ENCODE results near the gene HSPA1L. TPM values are rescaled to one million over a fixed set of nuclear protein-coding genes. Genes with fewer than 3 reads are reported as not detected.
"Not testable (repeated sequence)": the region's sequence is repeated elsewhere in the genome, so short reads cannot be mapped to it uniquely, and the experiment has no call there.

The HSPA1L gene
- total RNA-seq, 4 donors from 2014 or later, result 0.88 to 1.7 (median 1.5) TPM; not detected in 1

DNA sequence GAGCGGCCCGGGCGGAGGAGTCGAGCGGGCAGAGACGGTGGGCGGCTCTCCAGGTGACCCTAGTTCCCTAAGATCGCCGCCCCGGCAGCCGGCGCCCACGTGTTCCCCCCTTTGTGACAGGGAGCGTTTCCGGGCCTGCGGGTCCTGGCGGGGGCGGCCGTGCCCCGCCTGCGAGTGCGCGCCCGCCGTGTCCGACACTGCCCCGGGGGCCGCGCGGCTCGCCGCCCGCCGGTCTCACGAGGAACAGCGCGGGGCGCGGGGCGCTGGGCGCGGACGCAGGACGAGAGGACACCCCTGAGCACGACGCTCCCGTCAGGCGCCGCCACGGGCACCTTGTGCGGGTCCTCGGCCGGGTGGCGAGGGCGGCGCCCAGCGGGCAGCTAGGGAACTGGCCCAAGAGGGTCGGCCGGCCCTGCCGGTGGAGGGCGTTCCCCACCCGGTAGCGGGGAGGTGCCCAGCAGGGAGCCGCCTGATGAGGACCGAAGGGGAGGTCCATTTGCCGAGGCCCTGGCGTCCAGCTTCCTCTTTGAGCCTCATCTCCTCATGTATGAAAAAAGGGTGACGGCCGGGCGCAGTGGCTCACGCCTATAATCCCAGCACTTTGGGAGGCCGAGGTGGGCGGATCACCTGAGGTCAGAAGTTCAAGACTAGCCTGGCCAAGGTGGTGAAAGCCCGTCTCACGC lies 19.3 kb downstream of the HSPA1L start, which contains the start of gene VARS1:
Gene VARS1 (minus strand): TSS at position 137 of the 683 bp plus-strand sequence. CDS start 535 bp downstream, outside the sequence.
- H3K4me3 ChIP-seq, result peak within 1 kb of the TSS; percentile 89 to 98 (median 93)
- peaks cover 0 to 15% (median 9%) of the 10 kb centered on the region in 4 donors for H3K4me1 ChIP-seq
- DNase-seq, result peak; percentile 88 to 96 (median 95)
- H3K9me3 ChIP-seq, result no peaks in the 10 kb centered on the region
- no peaks in the 10 kb centered on the region for H3K27me3 ChIP-seq
- peaks cover 0 to 8% (median 0%) of the 10 kb centered on the region in 3 donors for H3K36me3 ChIP-seq
- peak within 1 kb of the TSS; percentile 93 to 98 (median 97) for H3K27ac ChIP-seq
- TF ChIP-seq, protein P1, sequence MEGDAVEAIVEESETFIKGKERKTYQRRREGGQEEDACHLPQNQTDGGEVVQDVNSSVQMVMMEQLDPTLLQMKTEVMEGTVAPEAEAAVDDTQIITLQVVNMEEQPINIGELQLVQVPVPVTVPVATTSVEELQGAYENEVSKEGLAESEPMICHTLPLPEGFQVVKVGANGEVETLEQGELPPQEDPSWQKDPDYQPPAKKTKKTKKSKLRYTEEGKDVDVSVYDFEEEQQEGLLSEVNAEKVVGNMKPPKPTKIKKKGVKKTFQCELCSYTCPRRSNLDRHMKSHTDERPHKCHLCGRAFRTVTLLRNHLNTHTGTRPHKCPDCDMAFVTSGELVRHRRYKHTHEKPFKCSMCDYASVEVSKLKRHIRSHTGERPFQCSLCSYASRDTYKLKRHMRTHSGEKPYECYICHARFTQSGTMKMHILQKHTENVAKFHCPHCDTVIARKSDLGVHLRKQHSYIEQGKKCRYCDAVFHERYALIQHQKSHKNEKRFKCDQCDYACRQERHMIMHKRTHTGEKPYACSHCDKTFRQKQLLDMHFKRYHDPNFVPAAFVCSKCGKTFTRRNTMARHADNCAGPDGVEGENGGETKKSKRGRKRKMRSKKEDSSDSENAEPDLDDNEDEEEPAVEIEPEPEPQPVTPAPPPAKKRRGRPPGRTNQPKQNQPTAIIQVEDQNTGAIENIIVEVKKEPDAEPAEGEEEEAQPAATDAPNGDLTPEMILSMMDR (IDR thresholded peaks at IDR 0.05), result peak; percentile 83 to 98 (median 94)
- TF ChIP-seq POLR2A (IDR thresholded peaks at IDR 0.05), result peak; percentile 35 to 36

DNA sequence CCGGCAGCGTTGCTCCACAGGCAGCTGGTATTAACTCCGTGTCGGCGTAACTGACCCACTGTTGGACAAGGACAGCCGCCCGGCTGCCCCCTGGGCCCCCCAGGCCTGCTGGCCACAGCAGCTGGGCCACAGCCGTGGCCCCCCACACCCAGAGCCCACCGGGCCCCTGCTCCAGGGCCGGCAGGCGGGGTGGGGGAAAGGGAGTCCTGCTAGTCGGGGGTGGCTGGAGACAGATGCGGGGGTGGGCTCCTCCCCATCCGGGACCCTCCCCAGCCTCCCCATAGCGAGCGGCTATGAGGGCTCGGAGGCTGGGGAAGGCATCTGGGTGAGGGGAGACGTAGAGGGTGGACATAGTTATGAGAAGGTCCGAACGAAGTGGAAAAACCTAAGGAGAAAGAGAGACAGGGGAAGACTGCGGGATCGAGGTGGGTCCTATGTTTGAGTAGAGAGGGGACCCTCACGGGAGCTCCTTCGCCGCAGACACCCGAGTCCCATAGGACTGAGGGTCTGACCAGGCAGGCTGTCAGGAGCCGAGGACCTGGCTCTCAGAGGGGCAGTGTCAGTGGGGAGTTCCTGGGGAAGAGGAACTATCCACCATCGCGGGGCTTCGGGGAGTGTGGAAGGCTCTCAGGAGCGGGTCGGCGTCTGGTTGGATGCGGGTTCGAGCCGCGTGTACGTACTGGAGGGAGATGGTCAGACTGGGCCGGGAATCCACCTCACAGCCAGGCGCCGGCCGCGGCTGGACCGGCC lies 20.0 kb downstream of the HSPA1L start:
- peak overlapping the region; percentile 93 to 98 (median 97) for H3K27ac ChIP-seq
- peak overlapping the region; percentile 89 to 98 (median 93) for H3K4me3 ChIP-seq
- DNase-seq, result no peak
- H3K36me3 ChIP-seq, result peaks cover 0 to 8% (median 0%) of the 10 kb centered on the region in 3 donors
- H3K4me1 ChIP-seq, result peaks cover 0 to 15% (median 9%) of the 10 kb centered on the region in 4 donors
- no peak for TF ChIP-seq POLR2A (IDR thresholded peaks at IDR 0.05)
- TF ChIP-seq, protein P1 (IDR thresholded peaks at IDR 0.05), result no peak
- no peaks in the 10 kb centered on the region for H3K27me3 ChIP-seq
- no peaks in the 10 kb centered on the region for H3K9me3 ChIP-seq

DNA sequence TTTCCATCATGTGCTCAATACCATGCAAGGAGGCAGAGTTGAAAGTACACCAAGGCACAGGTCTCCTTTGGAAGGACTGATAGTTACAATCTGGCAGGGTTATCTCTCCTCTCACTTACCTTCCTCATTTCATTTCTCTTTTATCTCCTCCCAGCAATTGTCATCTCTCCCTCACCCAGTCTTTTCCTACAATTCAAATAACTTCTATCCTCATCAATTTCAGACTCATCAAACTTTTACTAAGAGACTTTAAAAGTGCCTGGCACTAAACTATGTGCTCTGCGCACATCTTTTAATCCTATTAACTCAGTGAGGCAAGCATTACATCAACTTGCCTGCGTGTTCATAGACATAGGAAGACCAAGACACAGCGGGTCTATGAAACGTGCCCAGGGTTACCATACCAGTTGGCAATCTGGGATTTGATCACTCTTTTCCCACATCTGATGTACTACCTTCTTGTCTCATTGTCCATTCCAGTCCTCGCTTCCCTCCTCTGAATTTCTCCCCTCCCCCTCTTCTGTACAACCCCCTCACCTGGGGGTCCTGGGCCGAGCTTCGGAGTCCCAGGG lies 20.7 kb downstream of the HSPA1L start:
- Histone ChIP-seq H3K27ac (peak overlapping the region; percentile 93 to 98 (median 97)), H3K4me3 (peak overlapping the region; percentile 89 to 98 (median 93)), H3K4me1 (peaks cover 0 to 15% (median 9%) of the 10 kb centered on the region in 4 donors), H3K9me3 (no peaks in the 10 kb centered on the region), H3K27me3 (no peaks in the 10 kb centered on the region), H3K36me3 (peaks cover 0 to 8% (median 0%) of the 10 kb centered on the region in 3 donors)
- TF ChIP-seq, protein P1 (IDR thresholded peaks at IDR 0.05), result no peak
- no peak for DNase-seq

DNA sequence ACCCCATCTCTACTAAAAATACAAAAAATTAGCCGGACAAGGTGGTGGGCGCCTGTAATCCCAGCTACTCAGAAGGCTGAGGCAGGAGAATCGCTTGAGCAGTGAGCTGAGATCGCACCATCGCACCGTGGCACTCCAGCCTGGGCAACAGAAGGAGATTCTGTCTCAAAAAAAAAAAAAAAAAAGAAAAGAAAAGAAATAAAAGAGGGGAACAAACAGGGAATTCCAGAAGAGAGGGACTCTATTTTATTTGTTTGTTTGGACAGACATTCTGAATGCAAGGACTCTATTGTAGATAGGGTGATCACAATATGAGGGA lies 21.2 kb downstream of the HSPA1L start:
- H3K9me3 ChIP-seq, H3K27me3 ChIP-seq, H3K36me3 ChIP-seq, DNase-seq: not testable (repeated sequence)
- H3K4me3 ChIP-seq, result peak overlapping the region in 1 of 4 donors; percentile 89
- peaks cover 0 to 15% (median 9%) of the 10 kb centered on the region in 4 donors for H3K4me1 ChIP-seq
- peak overlapping the region in 1 of 4 donors; percentile 98 for H3K27ac ChIP-seq

DNA sequence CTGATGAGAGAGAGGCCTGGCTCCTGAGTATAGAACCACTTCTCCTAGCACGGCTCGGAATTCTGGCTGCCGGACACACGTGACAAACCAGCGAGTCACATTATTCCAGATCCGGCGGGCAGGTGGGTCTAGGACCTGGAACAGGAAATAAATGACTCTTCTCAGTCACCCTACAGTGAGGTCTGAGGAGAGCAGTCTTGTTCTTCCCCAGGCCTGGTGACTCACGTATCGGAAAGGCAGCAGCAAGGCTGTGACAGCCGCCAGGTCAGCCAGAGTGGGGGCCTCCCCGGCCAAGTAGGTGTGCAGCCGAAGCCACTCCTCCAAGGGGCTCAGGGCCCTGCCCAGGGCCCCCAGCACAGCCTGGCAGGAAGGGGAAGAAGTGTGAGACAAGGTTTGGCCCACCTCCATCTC lies 22.3 kb downstream of the HSPA1L start:
- H3K9me3 ChIP-seq, result no peaks in the 10 kb centered on the region
- peak overlapping the region in 1 of 4 donors; percentile 46 for H3K27ac ChIP-seq
- H3K4me3 ChIP-seq, result no peak overlapping the region
- H3K27me3 ChIP-seq, result no peaks in the 10 kb centered on the region
- DNase-seq, result no peak
- TF ChIP-seq POLR2A (IDR thresholded peaks at IDR 0.05), result no peak
- TF ChIP-seq, protein P1 (IDR thresholded peaks at IDR 0.05), result no peak
- peaks cover 0 to 8% (median 0%) of the 10 kb centered on the region in 3 donors for H3K36me3 ChIP-seq
- peaks cover 0 to 15% (median 9%) of the 10 kb centered on the region in 4 donors for H3K4me1 ChIP-seq

DNA sequence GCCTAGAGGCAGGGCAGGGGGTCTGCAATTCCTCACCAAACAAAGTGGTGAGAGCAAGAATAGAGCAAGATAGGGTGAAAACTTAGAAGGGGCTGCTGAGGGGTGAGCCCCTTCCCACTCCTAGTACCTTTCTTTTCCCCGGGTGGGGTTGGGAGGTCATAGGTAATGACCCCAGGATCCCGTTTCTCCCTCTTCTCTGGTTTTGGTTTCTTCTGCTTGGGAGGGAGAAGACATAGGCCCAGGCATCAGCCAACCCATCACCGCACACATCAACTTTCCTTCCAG lies 23.1 kb downstream of the HSPA1L start:
- Histone ChIP-seq H3K36me3 (peaks cover 0 to 8% (median 0%) of the 10 kb centered on the region in 3 donors), H3K27me3 (no peaks in the 10 kb centered on the region), H3K27ac (peak overlapping the region in 1 of 4 donors; percentile 46), H3K9me3 (no peaks in the 10 kb centered on the region), H3K4me1 (peaks cover 0 to 15% (median 9%) of the 10 kb centered on the region in 4 donors), H3K4me3 (no peak overlapping the region)
- DNase-seq, result no peak
- no peak for TF ChIP-seq POLR2A (IDR thresholded peaks at IDR 0.05)
- TF ChIP-seq, protein P1 (IDR thresholded peaks at IDR 0.05), result no peak
